OCI-M1 (cell line): ENCODE measurements around the gene CEP72.

ENCODE experiments used
- DNase-seq: peaks from one replicate; lab custom pipeline; 2025; lab: John Stamatoyannopoulos, UW

The CEP72 gene

DNA sequence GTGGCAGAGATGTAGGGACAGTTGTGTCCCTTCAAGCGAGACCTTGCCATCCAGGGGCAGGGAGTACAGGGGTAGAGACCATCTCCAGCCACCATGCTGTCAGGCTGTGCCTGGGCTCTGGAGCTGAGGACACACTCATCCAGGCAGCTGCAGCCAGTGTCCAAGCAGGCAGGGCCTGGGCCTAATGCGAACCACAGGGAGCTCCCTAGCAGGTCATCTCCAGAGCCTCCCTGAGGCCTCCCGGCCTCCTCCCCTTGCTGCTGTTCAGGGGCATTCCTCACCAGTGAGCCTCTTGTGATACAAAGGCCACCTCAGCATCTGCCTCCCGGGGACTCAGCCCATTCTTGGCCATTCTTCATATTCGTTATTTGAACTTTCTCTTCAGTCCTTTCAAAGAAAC is 46.0 kb downstream of the CEP72 start:
- no peak for DNase-seq

DNA sequence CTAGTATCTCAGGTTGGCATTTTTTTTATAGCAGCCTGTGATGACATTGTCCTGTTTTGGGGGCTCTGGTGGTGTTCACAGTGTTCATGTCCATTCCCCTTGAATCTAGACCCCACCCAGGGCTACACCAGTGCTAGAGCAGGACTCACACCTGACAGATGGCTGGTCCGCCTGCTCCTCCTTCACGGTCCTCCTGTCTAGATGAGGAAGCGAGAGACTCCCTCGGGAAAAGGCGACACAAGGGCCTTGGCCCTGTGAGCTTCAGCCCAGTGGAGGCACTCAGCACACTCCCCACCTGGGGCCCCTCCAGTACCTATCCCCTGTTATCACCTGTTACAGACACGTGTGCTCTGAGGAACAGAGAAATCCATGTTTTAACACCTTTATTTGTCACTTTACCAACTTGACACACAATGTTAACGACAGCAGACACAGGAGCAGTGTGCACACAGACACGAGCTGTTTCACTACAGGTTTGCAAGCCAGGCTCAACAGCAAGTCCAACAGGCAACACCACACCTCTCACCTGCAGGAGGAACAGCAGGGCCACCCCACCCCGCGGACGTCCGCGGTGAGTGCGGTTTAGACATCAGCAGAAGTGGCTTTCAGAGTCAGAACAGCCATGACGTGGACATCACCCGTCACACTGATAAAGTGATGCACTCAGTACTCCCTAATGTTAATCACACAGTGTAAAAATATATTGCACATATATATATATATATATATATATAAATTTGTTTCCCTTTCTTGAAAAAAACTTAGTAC is 47.5 kb downstream of the CEP72 start:
- DNase-seq, result no peak

GRCh38 chr5:660491-661030 is 48.4 kb downstream of the CEP72 start:
- no peak for DNase-seq

- DNase-seq, result no peak
These were observed 50.0 kb downstream of the CEP72 start for GRCh38 chr5:661891-662750.

DNA sequence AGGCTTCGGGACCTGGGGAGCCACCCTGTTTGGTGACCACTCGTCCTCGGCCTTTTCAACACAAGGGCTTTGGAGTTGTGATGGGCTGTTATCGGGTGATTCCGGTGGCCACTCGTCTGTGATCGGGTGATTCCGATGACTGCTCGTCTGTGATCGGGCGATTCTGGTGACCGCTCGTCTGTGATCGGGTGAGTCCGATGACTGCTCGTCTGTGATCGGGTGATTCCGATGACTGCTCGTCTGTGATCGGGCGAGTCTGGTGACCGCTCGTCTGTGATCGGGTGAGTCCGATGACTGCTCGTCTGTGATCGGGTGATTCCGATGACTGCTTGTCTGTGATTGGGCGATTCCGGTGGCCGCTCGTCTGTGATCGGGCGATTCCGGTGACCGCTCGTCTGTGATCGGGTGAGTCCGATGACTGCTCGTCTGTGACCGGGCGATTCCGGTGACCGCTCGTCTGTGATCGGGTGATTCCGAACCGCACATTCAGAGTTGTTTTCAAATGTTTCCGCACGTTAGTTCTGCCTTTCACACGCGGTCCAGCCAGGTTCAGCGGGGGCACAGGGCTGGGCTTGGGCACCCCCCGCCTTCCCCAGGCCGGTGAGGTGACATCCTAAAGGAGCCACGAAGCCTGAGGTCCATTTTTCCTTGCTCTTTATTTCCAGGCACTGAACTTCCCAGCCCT is 50.8 kb downstream of the CEP72 start:
- DNase-seq, result no peak

GRCh38 chr5:663436-664342 is 51.5 kb downstream of the CEP72 start:
- DNase-seq, result no peak

DNA sequence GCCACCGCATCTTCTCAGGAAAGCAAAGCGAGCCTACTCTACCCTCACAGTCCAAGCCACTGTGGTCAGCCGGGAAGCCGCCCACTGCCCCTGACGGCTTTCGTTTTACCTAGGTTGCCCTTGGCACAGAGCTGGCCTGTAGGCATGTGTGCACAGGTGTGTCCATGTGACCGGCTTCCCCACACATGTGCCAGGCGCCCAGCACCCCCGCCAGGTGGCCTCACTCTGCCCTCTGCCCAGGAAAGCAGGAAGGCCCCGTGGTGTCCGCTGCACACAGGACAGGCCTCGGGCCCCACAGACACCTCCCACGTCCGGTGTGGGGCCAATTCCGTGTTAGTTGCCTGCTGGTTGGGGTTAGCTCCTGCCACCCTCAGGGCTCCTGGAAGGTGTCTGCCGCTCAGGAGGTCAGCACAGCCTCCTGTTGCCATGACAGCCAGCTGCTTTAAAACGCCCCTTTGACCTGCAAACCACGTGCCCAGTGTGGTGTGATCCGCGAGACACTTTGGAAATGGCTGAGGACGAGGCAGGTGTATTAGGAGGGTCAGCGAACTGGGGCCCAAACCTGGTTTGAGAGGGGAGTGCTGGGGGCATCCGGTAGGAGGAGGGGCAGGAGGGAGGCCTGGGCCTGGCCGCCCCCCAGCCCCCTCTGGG is 52.3 kb downstream of the CEP72 start:
- no peak for DNase-seq

DNA sequence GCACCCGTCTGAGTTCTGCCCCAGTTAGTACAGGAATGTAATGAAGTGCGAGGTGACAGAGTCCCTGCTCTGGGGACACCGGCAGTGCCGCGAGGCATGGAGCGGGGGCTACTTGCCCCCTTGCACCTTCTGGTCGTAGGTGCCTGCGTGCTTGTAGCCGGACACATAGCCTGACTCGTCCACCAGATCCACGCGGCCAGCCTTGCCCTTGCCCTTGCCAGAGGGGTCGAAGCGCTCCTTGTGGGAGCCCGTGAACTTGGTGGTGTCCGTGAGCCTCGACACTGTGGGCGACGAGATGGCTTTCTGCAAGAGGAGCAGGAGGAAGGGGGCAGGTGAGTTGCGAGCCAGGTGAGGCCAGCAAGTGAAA is 52.8 kb downstream of the CEP72 start:
- no peak for DNase-seq

DNA sequence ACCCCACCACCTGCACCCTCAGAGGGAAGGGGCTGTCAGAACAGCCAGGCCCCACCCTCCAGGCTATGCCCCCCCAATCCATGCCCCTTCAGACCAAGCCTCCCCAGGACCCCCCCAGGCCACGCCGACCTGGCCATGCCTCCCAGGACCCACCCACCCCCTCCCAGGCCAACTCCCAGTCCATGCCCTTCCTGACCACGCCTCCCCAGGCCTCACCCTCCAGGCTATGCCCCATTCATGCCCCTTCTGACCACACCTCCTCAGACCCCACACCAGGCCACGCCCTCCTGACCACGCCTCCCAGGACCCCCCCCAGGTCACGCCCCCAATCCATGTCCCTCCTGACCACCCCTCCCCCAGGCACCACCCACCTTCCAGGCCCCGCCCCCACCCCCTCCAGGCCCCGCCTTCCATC is 53.4 kb downstream of the CEP72 start:
- no peak for DNase-seq

GRCh38 chr5:665956-666711 is 54.0 kb downstream of the CEP72 start:
- DNase-seq, result no peak

DNA sequence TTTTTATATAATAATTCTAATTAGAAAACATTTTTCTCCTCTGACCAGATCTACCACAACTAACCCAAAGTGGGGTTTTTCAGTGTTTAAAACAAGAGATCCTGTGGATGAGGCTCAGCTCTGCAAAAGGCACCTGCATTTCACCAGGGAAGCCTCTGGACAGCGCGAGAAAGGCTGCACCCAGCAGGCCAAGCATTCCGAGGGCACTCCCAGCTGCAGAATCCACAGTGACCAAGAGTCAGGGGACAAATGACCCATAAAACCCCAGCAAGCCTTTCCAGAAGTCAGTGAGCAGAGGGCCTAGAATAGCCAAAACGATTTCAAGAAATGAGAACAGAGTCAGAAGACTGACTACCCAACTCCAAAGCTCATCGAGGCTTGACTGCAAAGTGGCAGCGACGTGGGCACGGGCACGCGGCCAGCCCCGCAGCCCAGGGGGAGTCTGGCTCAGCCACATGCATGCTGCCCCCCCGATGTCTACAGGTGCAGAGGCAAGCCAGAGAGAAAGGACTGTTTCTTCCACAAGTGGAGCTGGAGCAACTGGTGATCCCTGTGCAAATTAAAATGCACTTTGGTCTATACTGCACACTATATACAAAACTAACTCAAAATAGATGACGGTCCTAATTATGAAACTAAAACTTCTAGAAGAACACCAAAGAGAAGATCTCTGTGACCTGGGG is 54.8 kb downstream of the CEP72 start:
- DNase-seq, result no peak

- DNase-seq, result no peak
These were observed 56.3 kb downstream of the CEP72 start for GRCh38 chr5:668283-668995.

DNA sequence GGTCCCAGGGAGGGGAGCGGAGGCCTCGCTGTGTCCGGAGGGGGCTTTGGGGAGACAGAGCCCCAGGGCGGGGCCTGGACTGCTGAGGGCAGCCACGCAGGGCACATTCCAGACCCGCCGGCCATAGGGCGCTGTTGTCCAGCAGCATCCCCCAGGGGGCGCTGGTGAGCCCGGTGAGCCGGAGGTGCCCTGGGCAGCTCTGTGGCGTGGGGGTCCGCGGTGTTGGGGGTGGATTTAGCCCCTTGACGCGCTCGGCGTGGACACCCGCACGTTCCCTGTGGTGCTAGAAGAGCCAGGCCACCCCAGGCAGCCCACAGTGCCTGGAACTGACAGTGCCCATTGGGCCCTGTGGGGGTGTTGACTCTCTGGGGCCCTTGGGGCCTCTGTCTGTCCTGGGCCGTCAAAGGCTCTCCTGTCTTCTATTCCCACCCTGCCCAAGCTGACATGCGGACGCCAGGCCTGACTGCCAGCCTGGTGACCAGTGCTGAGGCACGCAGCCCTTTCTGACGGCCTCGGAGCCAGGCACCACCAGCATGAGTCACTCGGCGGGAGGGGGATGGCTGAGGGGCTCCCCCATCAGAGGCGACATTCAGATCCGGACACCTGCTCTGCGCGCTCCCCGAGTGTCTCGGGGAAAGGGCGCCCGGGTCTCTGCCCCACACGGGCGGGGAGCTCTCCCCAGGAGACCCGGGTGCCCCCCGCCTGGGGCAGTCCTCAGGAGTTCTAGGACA is 57.1 kb downstream of the CEP72 start:
- peak; percentile 26 for DNase-seq

DNA sequence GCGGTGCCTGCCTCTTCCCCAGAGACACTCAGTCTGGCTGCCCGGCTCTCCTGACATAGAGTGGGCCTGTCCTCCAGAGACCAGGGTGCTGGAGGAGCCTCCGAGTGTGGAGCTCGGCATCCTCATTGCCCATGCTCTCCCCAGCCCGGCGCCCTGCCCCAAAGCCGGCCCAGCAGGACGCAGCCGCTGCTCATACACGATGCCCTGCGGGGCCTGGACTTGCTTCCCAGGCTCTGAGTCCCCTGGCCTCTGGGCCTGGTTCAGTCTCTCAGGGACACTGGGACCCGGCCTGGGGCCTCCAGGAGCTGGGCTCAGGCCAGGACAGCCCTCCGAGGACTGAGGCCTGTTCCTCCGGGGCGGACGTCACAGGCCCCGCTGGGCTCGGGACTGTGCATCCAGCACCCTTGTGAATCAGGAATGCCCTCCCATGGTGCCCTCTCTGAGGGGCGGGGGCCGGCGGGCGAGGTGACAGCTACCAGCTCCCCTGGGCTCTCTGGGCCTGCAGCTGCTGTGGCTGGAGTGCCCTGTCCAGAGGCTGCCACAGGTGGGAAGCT is 57.8 kb downstream of the CEP72 start:
- no peak for DNase-seq

GRCh38 chr5:670396-671270 is 58.5 kb downstream of the CEP72 start:
- no peak for DNase-seq

DNA sequence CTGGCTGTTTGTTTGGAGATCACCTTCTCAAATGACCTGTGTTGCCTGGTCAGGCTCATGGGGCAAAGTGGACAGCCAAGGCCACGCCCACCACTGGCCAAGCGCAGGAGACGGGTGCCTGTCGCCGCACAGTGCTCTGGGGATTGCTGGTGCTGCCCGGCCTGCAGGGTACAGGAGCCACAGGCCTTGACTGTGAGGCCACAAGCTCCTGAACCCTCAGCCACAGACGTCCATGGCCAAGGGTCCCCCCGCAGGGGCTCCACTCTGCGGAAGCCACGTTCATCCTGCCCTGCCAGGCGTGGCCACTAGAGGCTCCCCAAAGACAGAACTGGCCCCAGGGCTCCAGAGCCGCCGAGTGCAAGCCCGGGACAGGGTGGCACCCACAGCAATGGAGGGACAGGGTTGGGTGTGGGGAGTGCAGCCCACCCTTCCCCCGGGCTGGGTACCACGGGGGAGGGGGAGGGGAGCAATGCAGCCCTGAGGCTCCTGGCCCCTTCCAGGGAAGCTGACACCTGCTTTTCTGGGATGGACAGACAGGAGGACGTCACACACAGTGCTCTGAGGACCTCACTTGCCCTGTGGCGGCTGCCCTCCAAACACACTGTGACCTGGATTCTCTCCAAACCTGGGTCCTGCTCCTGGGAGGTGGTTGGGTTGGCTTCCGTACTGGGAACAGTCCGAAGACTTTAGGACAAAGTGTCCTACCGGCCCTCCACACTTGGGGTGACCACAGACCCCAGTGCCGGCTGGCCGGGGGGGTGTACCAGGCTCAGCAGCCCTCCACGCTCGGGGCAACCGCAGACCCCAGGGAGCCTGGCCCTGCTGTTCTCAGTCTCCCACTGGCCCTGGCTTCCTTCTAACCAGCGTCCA is 59.6 kb downstream of the CEP72 start:
- peak; percentile 72 for DNase-seq
